ENCODE results near the gene IFNLR1. TPM values are rescaled to one million over a fixed set of nuclear protein-coding genes. Genes with fewer than 3 reads are reported as not detected.

IFNLR1 gene
- total and polyA plus RNA-seq, 9 of the 15 experiments (the other 6 are each of a cell fraction or from before 2014, with no cell fraction given): not detected

DNA sequence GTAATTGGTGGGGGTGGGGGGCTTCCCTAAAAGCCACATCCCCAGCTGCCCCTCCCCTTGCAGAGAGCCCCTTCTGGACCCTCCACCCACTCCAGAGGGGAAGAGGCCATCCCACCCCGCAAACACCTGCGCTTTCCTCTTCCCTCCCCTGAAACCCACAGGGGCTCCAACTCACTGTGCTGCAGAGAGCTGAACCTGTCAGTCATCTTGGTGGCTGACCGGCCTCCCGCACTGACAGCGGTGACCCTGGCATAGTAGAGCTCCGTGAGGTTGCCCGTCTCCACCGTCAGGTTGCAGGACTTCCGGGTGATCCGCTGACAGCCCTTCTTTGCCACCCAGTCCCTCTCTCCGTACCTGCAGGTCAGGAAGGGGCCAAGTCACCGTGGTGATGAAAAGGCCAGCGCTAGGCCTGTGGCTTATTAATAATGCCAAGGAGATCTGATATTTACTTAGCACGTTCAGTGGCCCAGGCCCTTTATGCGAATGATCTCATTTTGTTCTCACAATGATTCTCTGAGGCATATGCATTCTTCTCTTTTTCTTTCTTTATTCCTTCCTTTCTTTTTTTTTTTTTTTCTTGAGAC is 50.0 kb downstream of the IFNLR1 start:
- H3K36me3 ChIP-seq (ENCODE audit: control insufficient read depth, insufficient read depth, low read length): no peaks in the 10 kb centered on the region
- H3K79me2 ChIP-seq (ENCODE audit: control insufficient read depth, insufficient read depth, low read length): no peaks in the 10 kb centered on the region
- FAIRE-seq (no peak), DNase-seq (ENCODE audit: extremely low read depth in 1 of 4, low spot score in 3 of 4) (no peak), ATAC-seq (no peak)
- H3K4me3 ChIP-seq: no peak overlapping the region
- H3K4me2 ChIP-seq (ENCODE audit: insufficient read depth, low read length): no peak overlapping the region
- no peaks in the 10 kb centered on the region for H3K9me3 ChIP-seq (replicated peaks; ENCODE audit: control insufficient read depth, insufficient read depth, low read depth, low read length)
- ChIA-PET CTCF (ENCODE audit: low intra/inter-chr PET ratio) (interaction anchor here (0.7 kb wide), 1 partner anchor 551 kb away, joined by 6 read pairs; no protein-coding TSS in a partner anchor), POLR2A (no interaction called here)
- no peak overlapping the region for H3K27ac ChIP-seq (ENCODE audit: extremely low read depth, low read depth, low read length)
- H4K20me1 ChIP-seq (replicated peaks; ENCODE audit: control insufficient read depth, insufficient read depth, low read length): peaks cover 13% of the 10 kb centered on the region; the same call in 1 of the 2 replicates
- intact Hi-C loops (cut with micrococcal nuclease): no loop called here
- WGBS (ENCODE audit: insufficient coverage, low coverage, missing lambda C conversion rate): 4% methylated on average over 15 of the region's 15 CpGs
- no peaks in the 10 kb centered on the region for H3K4me1 ChIP-seq (replicated peaks in 1 of 2; ENCODE audit: control insufficient read depth in 2 of 2, insufficient read depth in 2 of 2, low read length in 2 of 2)
- BruUV-seq (replicated peaks): no TSS peak
- in situ Hi-C loops (cut with MboI): no loop called here
- no peak overlapping the region for H3K9ac ChIP-seq (ENCODE audit: insufficient read depth in 1 of 2, low read depth in 2 of 2, low read length in 2 of 2)
- H2AFZ ChIP-seq (ENCODE audit: low read depth, low read length): no peak overlapping the region
- no peaks in the 10 kb centered on the region for H3K9me1 ChIP-seq (ENCODE audit: control insufficient read depth, insufficient read depth, low read length)
- peaks cover 34 to 48% of the 10 kb centered on the region in 2 experiments; a peak in 4 of 5 replicates for H3K27me3 ChIP-seq (ENCODE audit: control insufficient read depth in 2 of 2, insufficient read depth in 2 of 2, low read length in 2 of 2)
- TF ChIP-seq, protein P1, sequence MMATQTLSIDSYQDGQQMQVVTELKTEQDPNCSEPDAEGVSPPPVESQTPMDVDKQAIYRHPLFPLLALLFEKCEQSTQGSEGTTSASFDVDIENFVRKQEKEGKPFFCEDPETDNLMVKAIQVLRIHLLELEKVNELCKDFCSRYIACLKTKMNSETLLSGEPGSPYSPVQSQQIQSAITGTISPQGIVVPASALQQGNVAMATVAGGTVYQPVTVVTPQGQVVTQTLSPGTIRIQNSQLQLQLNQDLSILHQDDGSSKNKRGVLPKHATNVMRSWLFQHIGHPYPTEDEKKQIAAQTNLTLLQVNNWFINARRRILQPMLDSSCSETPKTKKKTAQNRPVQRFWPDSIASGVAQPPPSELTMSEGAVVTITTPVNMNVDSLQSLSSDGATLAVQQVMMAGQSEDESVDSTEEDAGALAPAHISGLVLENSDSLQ (IDR thresholded peaks at IDR 0.05): peak; percentile 43; the same call in 1 of the 2 replicates
- no peak for TF ChIP-seq MCM5 (IDR thresholded peaks at IDR 0.05; ENCODE audit: low read depth)

DNA sequence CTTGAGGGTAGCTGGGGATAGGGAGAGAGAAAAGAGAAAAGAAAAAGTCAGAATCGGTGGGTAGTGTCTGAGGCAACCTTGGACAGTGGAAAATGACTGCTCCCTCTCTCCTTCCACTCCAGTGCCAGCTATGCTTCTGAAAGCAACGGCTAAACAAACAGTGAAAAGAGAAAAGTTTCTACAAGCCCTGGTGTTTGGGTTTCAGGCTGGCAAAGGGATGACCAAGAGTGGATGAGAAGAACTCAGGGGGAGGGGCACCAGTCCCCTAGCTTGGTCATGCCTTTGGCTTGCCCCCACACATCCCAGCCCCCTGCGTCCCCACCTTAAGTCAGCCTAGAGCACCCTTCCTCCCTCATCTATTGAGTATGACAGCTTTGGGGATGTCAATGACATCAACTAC is 52.7 kb downstream of the IFNLR1 start:
- H4K20me1 ChIP-seq (replicated peaks; ENCODE audit: control insufficient read depth, insufficient read depth, low read length): 0 out of 2 replicates have a peak, but pooled peaks cover 2% of the 10 kb centered on the region
- FAIRE-seq: no peak
- no peaks in the 10 kb centered on the region for H3K79me2 ChIP-seq (ENCODE audit: control insufficient read depth, insufficient read depth, low read length)
- no peak overlapping the region for H3K27ac ChIP-seq (ENCODE audit: extremely low read depth, low read depth, low read length)
- ChIA-PET POLR2A (no interaction called here), CTCF (ENCODE audit: low intra/inter-chr PET ratio) (no interaction called here)
- no peak overlapping the region for H3K4me2 ChIP-seq (ENCODE audit: insufficient read depth, low read length)
- H3K36me3 ChIP-seq (ENCODE audit: control insufficient read depth, insufficient read depth, low read length): no peaks in the 10 kb centered on the region
- WGBS (ENCODE audit: insufficient coverage, low coverage, missing lambda C conversion rate): 0% methylated on average over 3 of the region's 3 CpGs
- peaks cover 20 to 24% of the 10 kb centered on the region in 2 experiments; a peak in 4 of 5 replicates for H3K27me3 ChIP-seq (ENCODE audit: control insufficient read depth in 2 of 2, insufficient read depth in 2 of 2, low read length in 2 of 2)
- no TSS peak for BruUV-seq (replicated peaks)
- no peak overlapping the region for H2AFZ ChIP-seq (ENCODE audit: low read depth, low read length)
- no peaks in the 10 kb centered on the region for H3K9me1 ChIP-seq (ENCODE audit: control insufficient read depth, insufficient read depth, low read length)
- DNase-seq (ENCODE audit: extremely low read depth in 1 of 4, low spot score in 3 of 4): no peak
- no peak overlapping the region for H3K4me3 ChIP-seq
- ATAC-seq: no peak
- H3K9ac ChIP-seq (ENCODE audit: insufficient read depth in 1 of 2, low read depth in 2 of 2, low read length in 2 of 2): no peak overlapping the region
- intact Hi-C loops (cut with micrococcal nuclease) (no loop called here), in situ Hi-C loops (cut with MboI) (no loop called here)
- no peaks in the 10 kb centered on the region for H3K4me1 ChIP-seq (replicated peaks in 1 of 2; ENCODE audit: control insufficient read depth in 2 of 2, insufficient read depth in 2 of 2, low read length in 2 of 2)
- no peaks in the 10 kb centered on the region for H3K9me3 ChIP-seq (replicated peaks; ENCODE audit: control insufficient read depth, insufficient read depth, low read depth, low read length)
- TF ChIP-seq ARHGAP35 (IDR thresholded peaks at IDR 0.05; ENCODE audit: partially characterized antibody) (no peak), CBFB (CRISPR knock-in tag; IDR thresholded peaks at IDR 0.05) (no peak), RBM39 (optimal IDR thresholded peaks at IDR 0.05; ENCODE audit: low read depth, low read length) (no peak), ZNF780A (CRISPR knock-in tag; IDR thresholded peaks at IDR 0.05) (no peak), DIDO1 (tag; IDR thresholded peaks at IDR 0.05; ENCODE audit: low read depth) (no peak), FOXP1 (CRISPR knock-in tag; IDR thresholded peaks at IDR 0.05) (no peak), ZNF324 (CRISPR knock-in tag; IDR thresholded peaks at IDR 0.05) (no peak)
- TF ChIP-seq, protein P2, sequence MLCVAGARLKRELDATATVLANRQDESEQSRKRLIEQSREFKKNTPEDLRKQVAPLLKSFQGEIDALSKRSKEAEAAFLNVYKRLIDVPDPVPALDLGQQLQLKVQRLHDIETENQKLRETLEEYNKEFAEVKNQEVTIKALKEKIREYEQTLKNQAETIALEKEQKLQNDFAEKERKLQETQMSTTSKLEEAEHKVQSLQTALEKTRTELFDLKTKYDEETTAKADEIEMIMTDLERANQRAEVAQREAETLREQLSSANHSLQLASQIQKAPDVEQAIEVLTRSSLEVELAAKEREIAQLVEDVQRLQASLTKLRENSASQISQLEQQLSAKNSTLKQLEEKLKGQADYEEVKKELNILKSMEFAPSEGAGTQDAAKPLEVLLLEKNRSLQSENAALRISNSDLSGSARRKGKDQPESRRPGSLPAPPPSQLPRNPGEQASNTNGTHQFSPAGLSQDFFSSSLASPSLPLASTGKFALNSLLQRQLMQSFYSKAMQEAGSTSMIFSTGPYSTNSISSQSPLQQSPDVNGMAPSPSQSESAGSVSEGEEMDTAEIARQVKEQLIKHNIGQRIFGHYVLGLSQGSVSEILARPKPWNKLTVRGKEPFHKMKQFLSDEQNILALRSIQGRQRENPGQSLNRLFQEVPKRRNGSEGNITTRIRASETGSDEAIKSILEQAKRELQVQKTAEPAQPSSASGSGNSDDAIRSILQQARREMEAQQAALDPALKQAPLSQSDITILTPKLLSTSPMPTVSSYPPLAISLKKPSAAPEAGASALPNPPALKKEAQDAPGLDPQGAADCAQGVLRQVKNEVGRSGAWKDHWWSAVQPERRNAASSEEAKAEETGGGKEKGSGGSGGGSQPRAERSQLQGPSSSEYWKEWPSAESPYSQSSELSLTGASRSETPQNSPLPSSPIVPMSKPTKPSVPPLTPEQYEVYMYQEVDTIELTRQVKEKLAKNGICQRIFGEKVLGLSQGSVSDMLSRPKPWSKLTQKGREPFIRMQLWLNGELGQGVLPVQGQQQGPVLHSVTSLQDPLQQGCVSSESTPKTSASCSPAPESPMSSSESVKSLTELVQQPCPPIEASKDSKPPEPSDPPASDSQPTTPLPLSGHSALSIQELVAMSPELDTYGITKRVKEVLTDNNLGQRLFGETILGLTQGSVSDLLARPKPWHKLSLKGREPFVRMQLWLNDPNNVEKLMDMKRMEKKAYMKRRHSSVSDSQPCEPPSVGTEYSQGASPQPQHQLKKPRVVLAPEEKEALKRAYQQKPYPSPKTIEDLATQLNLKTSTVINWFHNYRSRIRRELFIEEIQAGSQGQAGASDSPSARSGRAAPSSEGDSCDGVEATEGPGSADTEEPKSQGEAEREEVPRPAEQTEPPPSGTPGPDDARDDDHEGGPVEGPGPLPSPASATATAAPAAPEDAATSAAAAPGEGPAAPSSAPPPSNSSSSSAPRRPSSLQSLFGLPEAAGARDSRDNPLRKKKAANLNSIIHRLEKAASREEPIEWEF (CRISPR knock-in tag; IDR thresholded peaks at IDR 0.05): no peak

Measured in K562 (cell line).